Esophagus squamous epithelium (tissue), 4 donors: ENCODE measurements around the gene MGAT4C.

Experiments used
- CTCF ChIP-seq, 6 experiments: fragments of 450-650 bp in 4 of 6; fragments of 200-600 bp in 2 of 6; sonication (generic) in 2 of 6; IDR thresholded peaks; one replicate each; pipeline ENCODE4 v1.5.1; 2016 to 2019; ENCODE audit warnings: antibody characterized with exemption in 6 of 6, mild to moderate bottlenecking in 4 of 6, moderate library complexity in 4 of 6
- POLR2A ChIP-seq, 4 donors: fragments of 450-650 bp; IDR thresholded peaks; one replicate each; pipeline ENCODE4 v1.6.1; 2017; ENCODE audit warnings: antibody characterized with exemption in 4 of 4, mild to moderate bottlenecking in 4 of 4, moderate library complexity in 3 of 4

GRCh38 chr12:85949253-85949652 lies 306.9 kb downstream of the MGAT4C start:
- TF ChIP-seq CTCF (IDR thresholded peaks at IDR 0.05) (no peak), POLR2A (IDR thresholded peaks at IDR 0.05) (no peak)
